H1 (cell line): Measurements from ENCODE around the gene WDR33. TPM values are rescaled to one million over a fixed set of nuclear protein-coding genes. Genes with fewer than 3 reads are reported as not detected.

Experiments
- EGR1 ChIP-seq: IDR thresholded peaks from 2 replicates; pipeline ENCODE4 v1.6.1; 2011; ENCODE audit warnings: low read depth, low read length, borderline replicate concordance
- polyA plus RNA-seq, 7 experiments: library from polyadenylated mRNA; depleted of rRNA in 3 of 7; stranded (reverse) in 5 of 7; unstranded in 2 of 7; fragments of >200 nt in 5 of 7; fragments of 200-250 nt in 2 of 7; gene quantifications; 1 replicate in 5 of 7; 2 replicates in 1 of 7; 4 replicates in 1 of 7; pipeline versions ENCODE4 v1.2.1 to v1.2.3, GENCODE V29; 2011 to 2013; ENCODE audit warnings: missing spikeins in 2 of 7, mixed read lengths in 2 of 7
- total RNA-seq: library from RNA; stranded (reverse); fragmentation: NEBNext Ultra II Directional; extraction: Animal tissue kit (Norgen Biotek cat#: 25700); gene quantifications from 2 replicates; pipeline ENCODE4 v1.2.1, GENCODE V29; 2021

WDR33 gene
- total and polyA plus RNA-seq, 2 of the 8 experiments (the other 6 are each of a cell fraction or from before 2014, with no cell fraction given) = 18.1 to 82.7 TPM

- no peak for TF ChIP-seq EGR1
Measured at GRCh38 chr2:127674241-127675209, 136.4 kb downstream of the WDR33 start (continued).
